Measurements from ENCODE around the gene NUDT15.

The NUDT15 gene

GRCh38 chr13:48010698-48011097 is 26.8 kb upstream of the NUDT15 start:
- no peak overlapping the region for H3K27ac ChIP-seq (ENCODE audit: low read depth, low read length)
- no peak overlapping the region for H3K4ac ChIP-seq (ENCODE audit: low read depth, low read length)
- H2BK120ac ChIP-seq (ENCODE audit: insufficient read depth, low read length, poor library complexity): no peak overlapping the region
- H2AFZ ChIP-seq (ENCODE audit: insufficient read depth, low read length, poor library complexity): no peak overlapping the region
- WGBS (ENCODE audit: extremely low coverage, insufficient coverage, insufficient read length): no CpG with 5 or more reads among the region's 4 CpGs
- H3K79me2 ChIP-seq (ENCODE audit: control insufficient read depth, insufficient read depth, low read length, poor library complexity): no peaks in the 10 kb centered on the region
- no peak overlapping the region for H4K8ac ChIP-seq (ENCODE audit: low read depth, low read length)
- no peak for DNase-seq
- no peak overlapping the region for H2BK12ac ChIP-seq (ENCODE audit: low read length)
- no peaks in the 10 kb centered on the region for H3K79me1 ChIP-seq (ENCODE audit: low read length)
- H3K9me3 ChIP-seq (ENCODE audit: insufficient read depth, low read depth, low read length): no peaks in the 10 kb centered on the region
- H2AK5ac ChIP-seq (ENCODE audit: low read length): no peak overlapping the region
- no peaks in the 10 kb centered on the region for H3K36me3 ChIP-seq (ENCODE audit: control insufficient read depth in 1 of 2, insufficient read depth in 2 of 2, low read length in 2 of 2)
- no peak overlapping the region for H3K4me3 ChIP-seq (ENCODE audit: low read depth, low read length)
- H3K14ac ChIP-seq (ENCODE audit: low read length): no peak overlapping the region
- H3K18ac ChIP-seq (ENCODE audit: low read length): no peak overlapping the region
- no peak overlapping the region for H3K23ac ChIP-seq (ENCODE audit: low read length)
- H3K4me2 ChIP-seq (ENCODE audit: low read length): no peak overlapping the region
- no peak overlapping the region for H4K12ac ChIP-seq (ENCODE audit: low read depth, low read length)
- H3K4me1 ChIP-seq (ENCODE audit: control insufficient read depth in 1 of 2, insufficient read depth in 2 of 2, low read length in 2 of 2): peaks cover 0 to 7% of the 10 kb centered on the region in 2 experiments
- no peaks in the 10 kb centered on the region for H3K27me3 ChIP-seq (ENCODE audit: insufficient read depth, low read length)
- no peak overlapping the region for H4K91ac ChIP-seq (ENCODE audit: low read depth, low read length)
- H2BK5ac ChIP-seq (ENCODE audit: low read depth, low read length, poor library complexity): no peak overlapping the region
- H3K9ac ChIP-seq (ENCODE audit: low read length): no peak overlapping the region

- Histone ChIP-seq H3K9me3 (ENCODE audit: insufficient read depth, low read depth, low read length) (no peaks in the 10 kb centered on the region), H2AK5ac (ENCODE audit: low read length) (no peak overlapping the region), H3K18ac (ENCODE audit: low read length) (no peak overlapping the region)
Measured at GRCh38 chr13:48012668-48013067, 24.9 kb upstream of the NUDT15 start.

GRCh38 chr13:48014359-48014758 is 23.2 kb upstream of the NUDT15 start:
- H3K27ac ChIP-seq (ENCODE audit: low read depth, low read length): no peak overlapping the region
- no peak overlapping the region for H3K4me2 ChIP-seq (ENCODE audit: low read length)
- no peak overlapping the region for H2BK120ac ChIP-seq (ENCODE audit: insufficient read depth, low read length, poor library complexity)
- peaks cover 0 to 3% of the 10 kb centered on the region in 2 experiments for H3K4me1 ChIP-seq (ENCODE audit: control insufficient read depth in 1 of 2, insufficient read depth in 2 of 2, low read length in 2 of 2)
- H3K79me1 ChIP-seq (ENCODE audit: low read length): no peaks in the 10 kb centered on the region
- no peak overlapping the region for H3K4me3 ChIP-seq (ENCODE audit: low read depth, low read length)
- no peak overlapping the region for H3K14ac ChIP-seq (ENCODE audit: low read length)
- H2BK5ac ChIP-seq (ENCODE audit: low read depth, low read length, poor library complexity): no peak overlapping the region
- H3K9me3 ChIP-seq (ENCODE audit: insufficient read depth, low read depth, low read length): no peaks in the 10 kb centered on the region
- H3K4ac ChIP-seq (ENCODE audit: low read depth, low read length): no peak overlapping the region
- no peak overlapping the region for H4K8ac ChIP-seq (ENCODE audit: low read depth, low read length)
- H3K27me3 ChIP-seq (ENCODE audit: insufficient read depth, low read length): no peaks in the 10 kb centered on the region
- H3K23ac ChIP-seq (ENCODE audit: low read length): no peak overlapping the region
- no peak overlapping the region for H3K18ac ChIP-seq (ENCODE audit: low read length)
- DNase-seq: no peak
- no peak overlapping the region for H4K12ac ChIP-seq (ENCODE audit: low read depth, low read length)
- no peak overlapping the region for H3K9ac ChIP-seq (ENCODE audit: low read length)
- WGBS (ENCODE audit: extremely low coverage, insufficient coverage, insufficient read length): no CpG with 5 or more reads among the region's 2 CpGs
- no peak overlapping the region for H4K91ac ChIP-seq (ENCODE audit: low read depth, low read length)
- H2AFZ ChIP-seq (ENCODE audit: insufficient read depth, low read length, poor library complexity): no peak overlapping the region
- H3K79me2 ChIP-seq (ENCODE audit: control insufficient read depth, insufficient read depth, low read length, poor library complexity): no peaks in the 10 kb centered on the region
- H2BK12ac ChIP-seq (ENCODE audit: low read length): no peak overlapping the region
- H2AK5ac ChIP-seq (ENCODE audit: low read length): no peak overlapping the region
- no peaks in the 10 kb centered on the region for H3K36me3 ChIP-seq (ENCODE audit: control insufficient read depth in 1 of 2, insufficient read depth in 2 of 2, low read length in 2 of 2)

More at GRCh38 chr13:48012668-48013067, 24.9 kb upstream of the NUDT15 start:
- no peaks in the 10 kb centered on the region for H3K79me2 ChIP-seq (ENCODE audit: control insufficient read depth, insufficient read depth, low read length, poor library complexity)
- no peak overlapping the region for H3K4me2 ChIP-seq (ENCODE audit: low read length)
- no peak overlapping the region for H4K91ac ChIP-seq (ENCODE audit: low read depth, low read length)
- no peak overlapping the region for H4K12ac ChIP-seq (ENCODE audit: low read depth, low read length)
- H2BK120ac ChIP-seq (ENCODE audit: insufficient read depth, low read length, poor library complexity): no peak overlapping the region
- no peak overlapping the region for H2BK5ac ChIP-seq (ENCODE audit: low read depth, low read length, poor library complexity)
- H3K4me1 ChIP-seq (ENCODE audit: control insufficient read depth in 1 of 2, insufficient read depth in 2 of 2, low read length in 2 of 2): peaks cover 0 to 7% of the 10 kb centered on the region in 2 experiments
- H3K27ac ChIP-seq (ENCODE audit: low read depth, low read length): no peak overlapping the region
- H3K36me3 ChIP-seq (ENCODE audit: control insufficient read depth in 1 of 2, insufficient read depth in 2 of 2, low read length in 2 of 2): no peaks in the 10 kb centered on the region
- no peak overlapping the region for H2AFZ ChIP-seq (ENCODE audit: insufficient read depth, low read length, poor library complexity)
- no peak overlapping the region for H3K9ac ChIP-seq (ENCODE audit: low read length)
- no peak overlapping the region for H3K4ac ChIP-seq (ENCODE audit: low read depth, low read length)
- no peak overlapping the region for H3K23ac ChIP-seq (ENCODE audit: low read length)
- no CpG with 5 or more reads among the region's 1 CpG for WGBS (ENCODE audit: extremely low coverage, insufficient coverage, insufficient read length)
- no peaks in the 10 kb centered on the region for H3K27me3 ChIP-seq (ENCODE audit: insufficient read depth, low read length)
- H3K14ac ChIP-seq (ENCODE audit: low read length): no peak overlapping the region
- H3K79me1 ChIP-seq (ENCODE audit: low read length): no peaks in the 10 kb centered on the region
- no peak overlapping the region for H3K4me3 ChIP-seq (ENCODE audit: low read depth, low read length)
- no peak overlapping the region for H2BK12ac ChIP-seq (ENCODE audit: low read length)
- DNase-seq: no peak
- H4K8ac ChIP-seq (ENCODE audit: low read depth, low read length): no peak overlapping the region

GRCh38 chr13:48018637-48019036 is 18.9 kb upstream of the NUDT15 start:
- WGBS (ENCODE audit: extremely low coverage, insufficient coverage, insufficient read length): no CpG with 5 or more reads among the region's 2 CpGs
- Histone ChIP-seq H2AK5ac (ENCODE audit: low read length) (no peak overlapping the region), H3K4me2 (ENCODE audit: low read length) (no peak overlapping the region), H4K91ac (ENCODE audit: low read depth, low read length) (no peak overlapping the region), H4K12ac (ENCODE audit: low read depth, low read length) (no peak overlapping the region), H3K4me3 (ENCODE audit: low read depth, low read length) (no peak overlapping the region), H3K27ac (ENCODE audit: low read depth, low read length) (no peak overlapping the region), H3K4ac (ENCODE audit: low read depth, low read length) (no peak overlapping the region), H3K9ac (ENCODE audit: low read length) (no peak overlapping the region), H3K14ac (ENCODE audit: low read length) (no peak overlapping the region), H3K79me1 (ENCODE audit: low read length) (no peaks in the 10 kb centered on the region), H3K4me1 (ENCODE audit: control insufficient read depth in 1 of 2, insufficient read depth in 2 of 2, low read length in 2 of 2) (no peaks in the 10 kb centered on the region), H3K79me2 (ENCODE audit: control insufficient read depth, insufficient read depth, low read length, poor library complexity) (no peaks in the 10 kb centered on the region), H2AFZ (ENCODE audit: insufficient read depth, low read length, poor library complexity) (no peak overlapping the region), H3K27me3 (ENCODE audit: insufficient read depth, low read length) (no peaks in the 10 kb centered on the region), H2BK12ac (ENCODE audit: low read length) (no peak overlapping the region), H3K9me3 (ENCODE audit: insufficient read depth, low read depth, low read length) (no peaks in the 10 kb centered on the region), H3K23ac (ENCODE audit: low read length) (no peak overlapping the region), H2BK5ac (ENCODE audit: low read depth, low read length, poor library complexity) (no peak overlapping the region), H4K8ac (ENCODE audit: low read depth, low read length) (no peak overlapping the region), H3K36me3 (ENCODE audit: control insufficient read depth in 1 of 2, insufficient read depth in 2 of 2, low read length in 2 of 2) (no peaks in the 10 kb centered on the region), H2BK120ac (ENCODE audit: insufficient read depth, low read length, poor library complexity) (no peak overlapping the region), H3K18ac (ENCODE audit: low read length) (no peak overlapping the region)
- no peak for DNase-seq

Measured in trophoblast cell (in vitro differentiated cells and primary cell).